Keratinocyte (primary cell): ENCODE results near the gene MDH1B.

Experiments
- CTCF ChIP-seq, 3 experiments: IDR thresholded peaks in 1 of 3; conservative IDR thresholded peaks in 1 of 3; optimal IDR thresholded peaks in 1 of 3; 2 replicates in 2 of 3; 3 replicates in 1 of 3; pipeline versions ENCODE3 to v1.5.1; 2011; ENCODE audit warnings: low read length in 3 of 3, mild to moderate bottlenecking in 3 of 3, moderate library complexity in 2 of 3, control low read depth in 1 of 3, inconsistent platforms in 1 of 3; ENCODE audit not compliant: insufficient read depth in 2 of 3; ENCODE audit errors: extremely low read depth in 1 of 3
- EZH2 ChIP-seq: IDR thresholded peaks from one replicate; pipeline ENCODE4 v1.6.1; 2012; ENCODE audit warnings: inconsistent platforms, mild to moderate bottlenecking, low read length, moderate library complexity

- no peak for TF ChIP-seq CTCF (optimal IDR thresholded peaks at IDR 0.05 in 1 of 3, IDR thresholded peaks at IDR 0.05 in 1 of 3, conservative IDR thresholded peaks at IDR 0.05 in 1 of 3; ENCODE audit: extremely low read depth in 1 of 3, insufficient read depth in 2 of 3, low read length in 3 of 3)
- TF ChIP-seq EZH2 = no peak
Measured at GRCh38 chr2:206723288-206723687, 41.8 kb downstream of the MDH1B start.
